Measurements from ENCODE around the gene DMD.

DMD gene

GRCh38 chrX:31132821-31133241 is 2078.5 kb downstream of the DMD start:
- no peak for DNase-seq

DNA sequence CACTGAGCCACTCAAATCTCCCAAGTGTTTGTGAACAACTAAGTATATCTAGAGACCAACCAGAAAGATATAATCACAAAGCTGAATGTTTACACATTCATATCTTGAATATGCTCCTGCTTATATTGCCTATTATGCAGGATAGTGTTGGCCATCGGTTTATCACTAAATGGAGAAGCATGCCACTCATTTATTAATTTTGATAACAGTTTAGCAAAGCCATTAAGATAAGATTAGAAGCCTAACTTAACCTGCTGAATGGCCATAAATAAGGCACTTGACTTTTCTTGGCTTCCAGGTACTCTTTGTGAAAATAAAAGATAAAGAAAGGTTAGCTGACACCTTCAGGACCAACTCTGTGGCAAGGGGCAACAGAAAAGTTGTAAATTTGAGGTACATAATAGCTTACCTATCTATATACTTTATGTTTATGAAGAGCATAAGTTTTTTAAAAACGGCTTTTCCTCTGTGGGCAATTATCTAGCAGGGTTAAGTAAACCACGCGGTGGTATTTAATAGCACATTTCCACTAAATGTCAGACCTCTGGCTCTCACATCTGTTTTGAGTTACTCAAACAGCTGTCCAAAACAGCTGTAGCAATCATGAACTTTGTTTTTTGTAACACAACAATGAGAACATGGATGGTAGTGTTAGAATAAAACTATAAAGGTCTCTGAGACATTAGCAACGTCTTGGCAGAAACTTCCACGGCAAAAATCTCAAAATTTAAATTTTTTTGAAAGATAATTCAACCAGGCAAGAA is 2080.7 kb downstream of the DMD start:
- DNase-seq: no peak

DNA sequence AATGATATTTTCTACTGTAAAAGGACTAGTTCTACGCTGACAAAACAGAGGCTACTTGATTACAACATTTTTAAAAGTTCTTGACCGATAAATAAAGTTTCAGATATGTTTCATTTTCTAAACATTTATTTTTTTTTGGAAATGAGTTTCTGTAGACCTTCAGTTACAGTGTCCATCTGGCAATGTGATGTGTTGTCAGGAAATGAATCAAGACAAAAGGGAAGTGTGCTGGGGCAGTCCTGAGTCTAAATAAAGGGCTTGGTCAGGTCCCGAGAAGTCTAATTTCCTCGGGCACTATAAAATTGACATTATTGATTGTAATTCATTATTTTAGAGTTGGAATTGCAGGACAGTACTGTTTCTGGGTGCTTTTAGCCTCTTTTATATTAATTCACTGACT is 2082.5 kb downstream of the DMD start:
- no peak for DNase-seq

GRCh38 chrX:31127716-31128115 is 2083.6 kb downstream of the DMD start:
- no peak for DNase-seq

DNA sequence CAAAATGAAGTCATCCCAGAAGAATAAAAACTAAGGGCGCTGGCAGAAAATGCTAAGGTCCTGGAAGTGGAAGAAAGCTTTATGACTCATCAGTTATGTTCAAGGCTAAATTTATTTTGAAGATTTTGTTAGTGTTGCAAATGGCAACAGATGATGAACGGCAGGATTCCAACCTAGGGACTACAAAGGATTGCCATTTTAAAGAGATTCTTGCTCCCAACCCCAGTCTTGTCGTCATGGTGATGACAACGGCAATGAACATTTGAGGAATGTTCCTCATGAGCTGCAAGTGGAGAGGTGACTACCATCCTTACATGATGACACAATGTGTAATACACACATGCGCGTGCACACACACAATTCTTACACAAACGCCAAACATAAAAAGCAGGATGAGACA is 2085.1 kb downstream of the DMD start:
- no peak for DNase-seq

GRCh38 chrX:31124536-31124935 is 2086.8 kb downstream of the DMD start:
- peak; percentile 66 for DNase-seq

- no peak for DNase-seq
Observed at GRCh38 chrX:31123335-31123734, 2088.0 kb downstream of the DMD start.

- no peak for DNase-seq
Observed at GRCh38 chrX:31117266-31117665, 2094.1 kb downstream of the DMD start.

GRCh38 chrX:31115398-31115797 is 2096.0 kb downstream of the DMD start:
- no peak for DNase-seq

GRCh38 chrX:31114858-31115257 is 2096.5 kb downstream of the DMD start:
- DNase-seq: no peak

GRCh38 chrX:31112226-31112999 is 2098.9 kb downstream of the DMD start:
- no peak for DNase-seq

- DNase-seq: no peak
Observed at GRCh38 chrX:31110657-31111056, 2100.7 kb downstream of the DMD start.

- no peak for DNase-seq
Observed at GRCh38 chrX:31099536-31100090, 2111.7 kb downstream of the DMD start.

- no peak for DNase-seq
Observed at GRCh38 chrX:31098079-31098478, 2113.3 kb downstream of the DMD start.

GRCh38 chrX:31093639-31093975 is 2117.7 kb downstream of the DMD start:
- no peak for DNase-seq

DNA sequence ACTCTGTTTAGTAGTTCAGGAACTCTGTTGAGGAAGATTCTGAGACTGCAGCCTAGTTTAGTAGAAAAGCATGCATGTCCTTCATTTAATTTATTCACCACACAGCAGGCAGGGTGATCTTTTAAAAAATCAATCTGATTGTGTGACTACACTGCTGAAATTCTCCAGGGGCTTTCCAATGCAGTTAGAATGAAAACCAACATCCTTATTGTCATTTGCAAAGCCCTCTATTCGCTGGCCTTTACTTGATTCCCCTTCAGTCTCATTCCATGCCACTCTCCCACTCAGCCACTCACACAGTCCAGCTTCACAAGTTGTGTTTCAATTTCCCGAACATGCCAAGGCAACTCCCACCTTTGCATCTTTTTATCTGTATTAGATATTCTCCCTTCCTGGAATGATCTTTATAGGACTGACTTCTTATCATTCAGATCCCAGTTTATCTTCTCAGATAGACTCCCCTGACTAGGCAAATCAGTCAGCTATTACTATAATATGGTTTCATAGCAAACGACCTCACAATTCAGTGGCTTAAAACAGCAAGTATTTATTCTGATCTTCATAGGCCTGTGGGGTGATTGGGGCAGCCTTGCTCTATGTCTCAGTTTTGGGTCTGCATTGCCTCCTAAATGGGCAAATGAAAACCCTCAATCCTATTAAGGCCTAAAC is 2118.2 kb downstream of the DMD start:
- DNase-seq: no peak

GRCh38 chrX:31092476-31092875 is 2118.9 kb downstream of the DMD start:
- no peak for DNase-seq

DNA sequence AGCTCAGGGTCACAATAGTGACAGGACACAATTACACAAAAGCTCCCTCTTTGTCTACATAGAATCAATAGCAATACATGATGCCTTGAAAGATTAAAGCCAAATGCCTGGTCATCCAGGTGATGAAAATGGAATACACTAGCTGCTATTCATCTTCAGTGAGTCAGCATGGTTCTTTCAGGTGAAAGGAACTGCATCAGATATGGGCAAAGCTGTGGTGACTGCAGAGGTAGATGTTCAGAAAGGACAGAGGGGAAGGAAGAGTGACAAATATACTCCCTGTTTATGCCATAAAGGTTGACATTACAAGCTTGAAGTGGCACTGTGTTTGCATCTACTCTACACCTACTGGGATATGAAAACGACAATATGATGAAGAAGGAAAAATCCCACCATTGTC is 2119.5 kb downstream of the DMD start:
- DNase-seq: no peak

- DNase-seq: no peak
Observed at GRCh38 chrX:31074522-31074921, 2136.8 kb downstream of the DMD start.

- no peak for DNase-seq
Observed at GRCh38 chrX:31071725-31072124, 2139.6 kb downstream of the DMD start, which contains the start of gene FTHL17. TSS of gene FTHL17 (minus strand) at chrX:31072041. CDS start at chrX:31071953, 88 bp downstream.

- no peak for DNase-seq
Observed at GRCh38 chrX:31071262-31071661, 2140.1 kb downstream of the DMD start.

DNA sequence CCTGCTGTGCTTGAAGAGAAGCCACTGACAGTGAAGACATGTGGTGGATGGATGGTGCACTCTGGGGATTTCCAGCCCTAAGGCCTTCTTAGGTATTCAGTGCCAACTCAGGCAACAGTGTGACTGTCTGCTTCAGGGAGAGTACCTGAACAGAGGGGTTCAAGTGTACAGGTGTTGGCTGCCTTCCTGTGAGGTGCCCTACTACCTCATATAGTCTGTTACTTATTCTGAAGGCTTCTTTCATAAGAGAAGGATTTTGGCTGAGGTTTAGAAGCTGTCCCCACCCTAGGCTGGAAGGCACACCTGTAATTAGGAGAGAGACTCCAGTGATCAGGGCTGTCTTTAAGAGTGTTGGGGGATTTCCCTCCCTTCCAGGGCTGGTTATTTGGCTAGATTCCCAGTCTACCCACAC is 2141.3 kb downstream of the DMD start:
- no peak for DNase-seq

Data from NCI-H2171 treated with DMSO at 0.1 percent for 48 hours (cell line).